Transverse colon (tissue), 4 donors: Measurements from ENCODE around the gene YPEL2. TPM values are rescaled to one million over a fixed set of nuclear protein-coding genes. Genes with fewer than 3 reads are reported as not detected.

Experiments
- DNase-seq: peaks from one replicate; pipeline ENCODE4 v3.0.0-alpha.2; 2019
- H3K27ac ChIP-seq, 4 donors: fragments of 200-600 bp; sonication (generic); 2 replicates each; pipeline ENCODE4 v1.5.1; 2016 to 2018; ENCODE audit warnings: inconsistent platforms in 4 of 4
- H3K27me3 ChIP-seq: fragments of 200-600 bp; sonication (generic); 2 replicates; pipeline ENCODE4 v1.5.1; 2017; ENCODE audit warnings: inconsistent platforms
- H3K36me3 ChIP-seq, 4 donors: fragments of 200-600 bp; sonication (generic); 2 replicates each; pipeline ENCODE4 v1.5.1; 2017 to 2019; ENCODE audit warnings: inconsistent platforms in 4 of 4
- H3K4me1 ChIP-seq, 4 donors: fragments of 200-600 bp; sonication (generic); 2 replicates each; pipeline ENCODE4 v1.5.1; 2017 to 2020; ENCODE audit warnings: inconsistent platforms in 4 of 4
- H3K4me3 ChIP-seq, 4 donors: fragments of 200-600 bp; sonication (generic); 1 replicate in 1 of 4; 2 replicates in 3 of 4; pipeline versions ENCODE4 v1.5.1 to v1.6.1; 2017 to 2019; ENCODE audit warnings: inconsistent platforms in 4 of 4
- H3K9me3 ChIP-seq, 2 donors: fragments of 200-600 bp; sonication (generic); 2 replicates each; pipeline ENCODE4 v1.5.1; 2017 to 2019; ENCODE audit warnings: inconsistent platforms in 2 of 2
- CTCF ChIP-seq, 5 experiments: fragments of 200-600 bp in 3 of 5; fragments of 450-650 bp in 2 of 5; sonication (generic) in 3 of 5; IDR thresholded peaks; 1 replicate in 2 of 5; 2 replicates in 3 of 5; pipeline ENCODE4 v1.5.1; 2016 to 2017; ENCODE audit warnings: antibody characterized with exemption in 5 of 5, inconsistent platforms in 3 of 5, mild to moderate bottlenecking in 2 of 5, moderate library complexity in 1 of 5
- EP300 ChIP-seq: sonication (generic); formaldehyde crosslinking; IDR thresholded peaks from one replicate; pipeline ENCODE4 v1.6.1; 2017; ENCODE audit warnings: antibody characterized with exemption, low read depth
- POLR2A ChIP-seq: fragments of 450-650 bp; IDR thresholded peaks from one replicate; pipeline ENCODE4 v1.6.1; 2016; ENCODE audit warnings: antibody characterized with exemption, mild to moderate bottlenecking, moderate library complexity
- POLR2AphosphoS5 ChIP-seq, 3 donors: sonication (generic); formaldehyde crosslinking; IDR thresholded peaks; one replicate each; pipeline ENCODE4 v1.6.1; 2016; ENCODE audit warnings: antibody characterized with exemption in 3 of 3
- WGBS, 2 donors: methylation state at CpG; one replicate each; pipeline ENCODE4 v1.1.5; 2018; ENCODE audit warnings: low coverage in 1 of 2; 5-methylcytosine and 5-hydroxymethylcytosine counted together
- in situ Hi-C, 4 donors: fragments of 200-750 bp; cut with MboI; loops; one replicate each; pipeline versions ENCODE4 v1.15.0 to v1.15.1; 2017; ENCODE audit warnings: low sequenced_read_pairs in 3 of 4, low pct_ligation_motif_present in 1 of 4, low pct_unique_long_range_greater_than_20kb in 1 of 4
- intact Hi-C: fragments of 100-400 bp; cut with DNase I; formaldehyde crosslinking; loops from one replicate; pipeline ENCODE4 v1.15.1; 2023; ENCODE audit warnings: low total_unique reads
- total RNA-seq, 4 donors: library from RNA; depleted of rRNA; stranded (reverse); fragments of >200 nt; gene quantifications; one replicate each; pipeline ENCODE4 v1.1.0, GENCODE V29; 2016

Gene YPEL2
- total RNA-seq, 4 donors from 2014 or later, result 24.7 to 45.0 (median 32.8) TPM

- DNase-seq, result peak; percentile 68
- Histone ChIP-seq H3K36me3 (no peaks in the 10 kb centered on the region), H3K27ac (peak overlapping the region; percentile 83 to 93 (median 88)), H3K4me3 (no peak overlapping the region), H3K4me1 (peaks cover 67 to 97% (median 79%) of the 10 kb centered on the region in 4 donors), H3K27me3 (no peaks in the 10 kb centered on the region), H3K9me3 (no peaks in the 10 kb centered on the region)
- in situ Hi-C loops (no loop called here), intact Hi-C loops (loop anchor here (5.0 kb wide), 1 partner anchor 40 kb away; the partner anchor contains the start of gene YPEL2)
- WGBS, 2 donors, result 0% methylated on average over 2 of the region's 2 CpGs; no CpG with 5 or more reads in 1 of the 2 donors
- TF ChIP-seq POLR2AphosphoS5 (IDR thresholded peaks at IDR 0.05) (peak; percentile 40 to 73 (median 47)), CTCF (IDR thresholded peaks at IDR 0.05) (no peak), POLR2A (no peak), EP300 (no peak)
Observed at GRCh38 chr17:59372138-59372751, 40.8 kb downstream of the YPEL2 start.

GRCh38 chr17:59373882-59374495 lies 42.5 kb downstream of the YPEL2 start:
- intact Hi-C loops (loop anchor here (5.0 kb wide), 1 partner anchor 42 kb away; the partner anchor contains the start of gene YPEL2), in situ Hi-C loops (no loop called here)
- WGBS, 2 donors, result 66 to 71% methylated on average over 4 to 5 of the region's 5 CpGs
- DNase-seq, result no peak
- no peaks in the 10 kb centered on the region for H3K27me3 ChIP-seq
- peaks cover 65 to 97% (median 78%) of the 10 kb centered on the region in 4 donors for H3K4me1 ChIP-seq
- no peaks in the 10 kb centered on the region for H3K36me3 ChIP-seq
- peak in 1 of 3 donors; percentile 61 for TF ChIP-seq POLR2AphosphoS5 (IDR thresholded peaks at IDR 0.05)
- TF ChIP-seq POLR2A, result no peak
- no peak overlapping the region for H3K4me3 ChIP-seq
- no peaks in the 10 kb centered on the region for H3K9me3 ChIP-seq
- H3K27ac ChIP-seq, result peak overlapping the region; percentile 83 to 93 (median 88)

GRCh38 chr17:59374612-59375011 lies 43.2 kb downstream of the YPEL2 start:
- no peak for DNase-seq
- no peaks in the 10 kb centered on the region for H3K9me3 ChIP-seq
- peaks cover 61 to 97% (median 78%) of the 10 kb centered on the region in 4 donors for H3K4me1 ChIP-seq
- H3K36me3 ChIP-seq, result no peaks in the 10 kb centered on the region
- intact Hi-C loops (loop anchor here (5.0 kb wide), 1 partner anchor 42 kb away; the partner anchor contains the start of gene YPEL2), in situ Hi-C loops (no loop called here)
- no peak overlapping the region for H3K4me3 ChIP-seq
- H3K27me3 ChIP-seq, result no peaks in the 10 kb centered on the region
- peak overlapping the region; percentile 83 to 93 (median 88) for H3K27ac ChIP-seq
- TF ChIP-seq POLR2AphosphoS5 (IDR thresholded peaks at IDR 0.05), result no peak
- no peak for TF ChIP-seq CTCF (IDR thresholded peaks at IDR 0.05)
- no peak for TF ChIP-seq POLR2A
- TF ChIP-seq EP300, result no peak
- WGBS, 2 donors, result 83 to 86% methylated on average over 4 of the region's 4 CpGs

DNA sequence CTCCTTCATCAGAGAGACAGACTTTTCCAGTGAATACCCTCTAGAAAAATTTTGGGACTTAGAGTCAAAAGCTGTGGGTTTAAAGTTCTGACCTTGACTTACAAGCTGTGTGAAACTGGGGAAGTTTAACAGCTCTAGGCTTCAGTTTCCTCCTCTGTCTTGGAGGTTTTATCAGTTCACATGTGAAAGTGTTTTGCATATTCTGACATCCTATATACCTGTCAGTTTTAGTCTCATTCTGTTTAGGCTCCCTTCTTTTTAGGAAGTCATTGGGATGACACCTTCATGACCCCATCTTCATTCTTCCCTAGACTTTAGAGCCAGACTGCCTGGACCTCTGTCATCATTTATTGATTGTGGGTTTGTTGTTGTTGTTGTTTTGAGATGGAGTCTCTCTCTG lies 44.4 kb downstream of the YPEL2 start:
- no peaks in the 10 kb centered on the region for H3K36me3 ChIP-seq
- intact Hi-C loops, result no loop called here
- H3K4me3 ChIP-seq, result no peak overlapping the region
- H3K4me1 ChIP-seq, result peaks cover 54 to 97% (median 71%) of the 10 kb centered on the region in 4 donors
- no peaks in the 10 kb centered on the region for H3K9me3 ChIP-seq
- in situ Hi-C loops, result no loop called here
- H3K27me3 ChIP-seq, result no peaks in the 10 kb centered on the region
- TF ChIP-seq EP300 (no peak), POLR2A (no peak), POLR2AphosphoS5 (IDR thresholded peaks at IDR 0.05) (no peak), CTCF (IDR thresholded peaks at IDR 0.05) (no peak)
- peak overlapping the region in 3 of 4 donors; percentile 18 to 93 (median 89) for H3K27ac ChIP-seq
- DNase-seq, result no peak
